Measurements from ENCODE around the gene ADK.
"Not testable (repeated sequence)": the region's sequence is repeated elsewhere in the genome, so short reads cannot be mapped to it uniquely, and the experiment has no call there.

Gene ADK

DNA sequence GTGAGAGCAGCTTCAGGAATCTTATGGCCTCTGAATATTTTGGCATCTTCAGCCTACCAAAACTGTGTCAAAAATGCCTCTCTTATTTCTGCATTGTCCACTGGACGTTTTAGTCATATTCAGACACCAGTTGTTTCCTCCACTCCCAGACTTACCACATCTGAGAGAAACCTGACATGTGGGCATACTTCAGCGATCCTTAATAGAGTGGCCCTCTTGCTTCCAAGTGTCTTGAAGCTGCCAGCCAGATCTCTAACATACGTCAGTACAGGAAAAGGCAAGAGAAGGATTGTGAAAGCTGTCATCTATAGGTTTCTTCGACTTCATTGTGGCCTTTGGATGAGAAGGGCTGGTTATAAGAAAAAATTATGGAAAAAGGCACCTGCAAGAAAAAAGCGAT is 376.6 kb downstream of the ADK start:
- DNase-seq (ENCODE audit: low read depth in 1 of 2, low spot score in 1 of 2), result not testable (repeated sequence)

DNA sequence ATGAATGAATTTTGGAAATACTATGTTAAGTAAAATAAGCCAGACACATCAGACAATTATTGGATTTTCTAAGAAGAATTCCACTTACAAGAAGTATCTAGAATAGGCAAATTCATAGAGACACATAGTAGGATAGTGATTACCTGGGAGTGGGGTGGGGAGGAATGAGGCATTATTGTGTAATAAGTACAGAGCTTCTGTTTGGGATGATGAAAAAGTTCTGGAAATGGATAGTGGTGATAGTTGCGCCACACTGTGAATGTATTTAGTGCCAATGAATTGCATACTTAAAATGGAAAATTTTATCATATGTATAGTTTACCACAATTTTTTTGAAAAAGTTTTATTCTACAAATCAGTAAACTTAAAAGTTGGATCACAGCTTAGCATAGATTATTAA is 378.2 kb downstream of the ADK start:
- no peak for DNase-seq (ENCODE audit: low read depth in 1 of 2, low spot score in 1 of 2)

DNA sequence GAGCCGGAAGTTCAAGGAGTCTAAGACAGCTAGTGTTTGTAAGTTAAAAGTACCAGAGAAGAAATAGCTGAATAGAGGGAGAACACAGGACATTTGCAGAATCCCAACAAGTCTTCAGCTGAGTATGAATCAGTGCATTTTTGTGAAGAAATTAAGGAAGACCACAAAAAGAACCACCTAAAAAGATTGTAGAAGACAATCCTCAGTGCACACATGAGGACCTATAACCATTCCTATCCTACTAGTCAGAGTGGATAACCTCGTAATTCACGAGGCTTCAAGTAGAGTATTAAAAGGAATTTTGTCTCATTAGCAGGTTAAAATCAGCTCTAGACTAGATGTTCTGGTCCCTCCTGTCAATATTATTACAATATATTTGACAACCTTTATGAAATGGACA is 380.0 kb downstream of the ADK start:
- DNase-seq (ENCODE audit: low read depth in 1 of 2, low spot score in 1 of 2), result no peak

DNA sequence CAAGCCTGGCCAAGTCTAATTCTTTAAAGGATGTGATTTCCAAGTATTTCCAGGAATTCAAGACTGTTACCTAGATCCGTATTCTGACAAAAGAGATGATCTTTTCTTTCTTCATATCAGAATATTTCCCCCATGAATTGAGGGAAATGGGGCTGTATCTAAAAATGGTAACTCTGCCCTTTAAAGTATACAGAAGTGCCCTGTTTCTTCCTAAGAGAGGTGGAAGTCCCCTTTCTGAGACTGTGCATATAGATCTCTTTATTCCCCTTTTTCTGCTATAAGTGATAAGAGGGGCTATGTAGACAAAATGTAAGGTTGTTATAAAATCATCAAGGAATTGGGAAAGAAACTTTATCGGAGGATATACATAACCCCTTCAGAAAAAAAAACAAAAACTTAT is 388.3 kb downstream of the ADK start:
- no peak for DNase-seq (ENCODE audit: low read depth in 1 of 2, low spot score in 1 of 2)

DNA sequence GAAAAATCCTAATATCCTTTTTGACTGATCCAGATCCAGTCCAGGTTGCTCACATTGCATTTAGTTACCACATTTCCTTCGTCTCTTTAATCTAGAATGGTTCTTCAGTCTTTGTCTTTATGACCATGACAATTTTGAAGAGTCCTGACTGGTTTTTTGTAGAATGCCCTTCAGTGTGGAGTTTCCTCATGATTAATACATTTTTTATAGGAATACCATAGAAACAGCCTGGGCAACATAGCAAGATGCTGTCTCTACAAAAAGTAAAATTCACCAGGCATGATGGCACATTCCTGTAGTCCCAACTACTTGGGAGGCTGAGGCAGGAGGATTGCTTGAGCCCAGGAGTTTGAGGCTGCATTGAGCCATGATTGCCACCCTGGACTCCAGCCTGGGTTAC is 390.4 kb downstream of the ADK start:
- DNase-seq (ENCODE audit: low read depth in 1 of 2, low spot score in 1 of 2), result no peak

DNA sequence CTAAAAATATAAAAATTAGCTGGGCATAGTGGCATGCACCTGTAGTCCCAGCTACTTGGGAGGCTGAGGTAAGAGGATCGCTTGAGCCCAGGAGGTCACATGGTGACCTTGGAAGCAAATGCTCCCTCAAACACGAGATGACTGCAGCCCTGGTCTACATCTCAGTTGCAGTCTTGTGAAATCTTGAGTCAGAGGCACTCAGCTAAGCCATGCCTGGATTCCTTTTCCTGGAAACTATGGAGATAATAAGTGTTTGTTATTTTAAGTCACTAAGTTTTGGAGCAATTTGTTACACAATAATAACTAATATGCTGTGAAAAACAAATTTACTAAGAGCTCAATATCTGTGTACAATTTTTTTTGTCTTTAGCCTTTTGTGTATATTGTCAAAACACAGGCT is 391.1 kb downstream of the ADK start:
- no peak for DNase-seq (ENCODE audit: low read depth in 1 of 2, low spot score in 1 of 2)

DNA sequence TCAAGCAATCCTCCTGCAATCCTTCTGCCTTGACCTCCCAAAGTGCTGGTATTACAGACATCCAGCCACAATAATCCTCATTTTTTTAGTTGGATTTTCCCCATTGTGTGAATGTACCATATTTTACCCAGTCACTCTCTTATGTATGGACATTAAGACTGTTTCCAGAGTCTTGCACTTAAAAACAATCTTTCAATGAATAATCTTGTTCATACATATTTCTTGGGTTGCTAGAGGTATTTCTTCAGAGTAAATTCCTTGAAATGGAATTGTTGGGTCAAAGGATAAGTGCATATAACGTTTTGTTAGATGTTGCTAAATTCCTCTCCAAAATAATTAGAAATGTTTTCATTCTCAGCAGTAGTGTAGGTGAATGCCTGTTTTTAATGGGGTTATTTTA is 392.3 kb downstream of the ADK start:
- no peak for DNase-seq (ENCODE audit: low read depth in 1 of 2, low spot score in 1 of 2)

DNA sequence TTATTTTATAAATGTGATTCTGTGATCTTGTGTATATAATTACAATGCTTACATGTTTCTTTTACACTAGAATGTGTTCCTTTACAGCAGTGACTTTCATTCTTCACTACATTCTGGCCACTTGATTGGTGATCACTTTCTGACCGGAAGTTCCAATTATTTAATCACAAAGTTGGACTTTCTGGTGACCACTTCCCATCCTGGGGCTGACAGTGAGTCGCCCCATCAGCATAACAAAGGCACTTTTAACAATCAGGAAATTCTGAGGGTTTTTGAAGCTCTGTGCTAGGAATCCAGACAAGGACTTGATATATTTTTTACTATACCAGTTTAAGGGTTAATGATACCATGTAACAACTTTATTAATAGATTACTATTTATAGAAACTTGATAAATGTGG is 393.1 kb downstream of the ADK start:
- no peak for DNase-seq (ENCODE audit: low read depth in 1 of 2, low spot score in 1 of 2)

DNA sequence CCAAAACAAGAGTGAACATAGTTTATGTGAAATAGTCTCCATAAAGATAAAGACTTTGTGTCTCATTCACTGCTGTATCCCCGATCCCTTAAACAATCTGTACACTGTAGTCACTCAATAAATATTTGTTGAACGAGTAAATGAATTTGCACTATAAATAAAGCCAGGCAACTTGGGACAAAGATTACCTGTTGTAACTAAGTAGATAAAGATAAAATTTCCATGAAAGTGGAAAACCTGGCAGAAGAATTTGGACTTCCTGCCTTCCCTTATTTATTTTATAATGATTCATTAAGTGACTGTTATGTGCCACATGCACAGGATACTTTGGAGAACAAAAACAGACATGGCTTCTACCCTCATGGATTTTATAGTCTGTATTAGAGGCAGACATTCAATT is 397.7 kb downstream of the ADK start:
- DNase-seq (ENCODE audit: low read depth in 1 of 2, low spot score in 1 of 2), result no peak

DNA sequence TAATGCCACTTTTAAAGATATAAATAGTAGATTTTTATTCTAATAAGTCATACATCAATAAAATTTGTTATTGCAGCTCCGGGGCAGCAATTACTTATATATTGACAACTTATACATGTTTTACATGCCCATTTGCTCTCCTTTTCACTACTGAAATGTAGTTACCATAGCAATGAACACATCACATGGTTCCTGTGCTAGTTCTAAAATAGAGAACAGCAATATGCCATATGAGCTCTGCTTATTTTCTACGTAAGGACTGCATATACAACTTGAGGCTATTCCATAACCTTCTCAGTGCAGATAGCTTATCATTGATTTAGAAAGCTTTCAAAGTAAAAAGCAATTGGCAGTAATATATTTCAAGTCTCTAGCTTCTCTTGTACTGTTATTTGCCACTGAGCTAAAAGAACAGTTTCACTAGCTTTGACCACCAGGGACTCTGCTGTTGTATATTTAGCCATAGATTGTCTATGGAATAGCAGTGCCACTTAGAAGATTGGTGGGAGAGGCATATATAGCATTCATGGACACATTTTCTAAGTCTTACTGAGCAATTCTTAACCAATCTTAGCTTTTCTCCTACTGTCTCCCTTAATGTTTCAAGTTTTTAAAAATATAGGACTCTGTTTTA is 405.2 kb downstream of the ADK start:
- DNase-seq (ENCODE audit: low read depth in 1 of 2, low spot score in 1 of 2), result no peak

DNA sequence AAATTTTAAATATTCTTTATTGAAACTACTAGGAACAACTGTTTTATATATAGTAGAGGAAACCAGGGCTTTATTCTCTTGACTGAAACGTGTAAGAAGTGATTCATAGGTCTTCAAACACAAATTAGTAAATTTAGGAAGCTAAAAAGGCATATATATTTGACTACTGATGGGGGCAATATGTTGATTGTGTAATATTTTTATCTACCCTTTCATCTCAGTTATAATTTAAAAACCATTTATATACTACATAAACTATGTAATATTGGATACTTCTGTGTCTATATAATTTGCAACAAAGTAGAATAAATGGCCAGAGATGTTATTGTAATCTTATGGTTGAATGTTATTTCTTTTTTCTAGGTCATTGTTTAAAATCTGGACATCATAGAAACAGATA is 406.1 kb downstream of the ADK start:
- no peak for DNase-seq (ENCODE audit: low read depth in 1 of 2, low spot score in 1 of 2)

DNA sequence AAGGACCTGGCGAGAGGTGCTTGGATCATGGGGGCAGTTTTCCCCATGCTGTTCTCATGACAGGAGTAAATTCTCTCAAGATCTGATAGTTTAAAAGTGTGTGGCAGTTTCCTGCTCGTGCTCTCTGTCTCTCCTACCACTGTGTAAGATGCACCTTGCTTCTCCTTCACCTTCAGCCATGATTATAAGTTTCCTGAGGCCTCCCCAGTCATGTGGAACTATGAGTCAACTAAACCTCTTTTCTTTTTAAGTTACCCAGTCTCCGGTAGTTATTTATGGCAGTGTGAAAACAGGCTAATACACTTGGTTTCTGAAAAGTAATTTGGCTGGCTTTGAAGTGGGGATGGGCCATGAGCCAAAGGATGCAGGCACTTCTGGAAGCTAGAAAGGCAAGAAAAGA is 407.4 kb downstream of the ADK start:
- DNase-seq (ENCODE audit: low read depth in 1 of 2, low spot score in 1 of 2), result no peak

DNA sequence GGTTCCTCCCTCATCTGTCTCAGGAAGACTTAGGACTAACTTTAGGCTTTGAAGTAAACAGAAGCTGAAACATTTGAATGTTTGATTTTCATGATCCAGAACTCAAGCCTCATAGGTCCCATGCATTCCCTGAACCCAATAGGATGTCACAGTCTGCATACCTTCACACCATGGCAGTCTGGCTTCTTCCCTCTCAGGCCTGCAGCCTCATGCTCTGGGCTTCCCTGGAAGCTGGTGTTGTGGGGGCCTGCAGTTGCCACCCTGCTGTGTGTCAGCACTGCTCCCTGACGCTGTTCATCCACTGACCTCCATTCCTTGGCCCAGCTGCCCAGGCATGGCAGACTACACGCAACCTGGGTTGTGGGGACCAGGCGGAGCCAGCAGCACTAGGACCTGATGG is 407.9 kb downstream of the ADK start:
- no peak for DNase-seq (ENCODE audit: low read depth in 1 of 2, low spot score in 1 of 2)

DNA sequence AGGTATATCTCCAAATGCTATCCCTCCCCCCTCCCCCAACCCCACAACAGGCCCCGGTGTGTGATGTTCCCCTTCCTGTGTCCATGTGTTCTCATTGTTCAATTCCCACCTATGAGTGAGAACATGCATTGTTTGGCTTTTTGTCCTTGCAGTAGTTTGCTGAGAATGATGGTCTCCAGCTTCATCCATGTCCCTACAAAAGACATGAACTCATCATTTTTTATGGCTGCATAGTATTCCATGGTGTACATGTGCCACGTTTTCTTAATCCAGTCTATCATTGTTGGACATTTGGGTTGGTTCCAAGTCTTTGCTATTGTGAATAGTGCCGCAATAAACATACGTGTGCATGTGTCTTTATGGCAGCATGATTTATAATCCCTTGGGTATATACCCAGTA is 417.9 kb downstream of the ADK start:
- not testable (repeated sequence) for DNase-seq (ENCODE audit: low read depth in 1 of 2, low spot score in 1 of 2)

DNA sequence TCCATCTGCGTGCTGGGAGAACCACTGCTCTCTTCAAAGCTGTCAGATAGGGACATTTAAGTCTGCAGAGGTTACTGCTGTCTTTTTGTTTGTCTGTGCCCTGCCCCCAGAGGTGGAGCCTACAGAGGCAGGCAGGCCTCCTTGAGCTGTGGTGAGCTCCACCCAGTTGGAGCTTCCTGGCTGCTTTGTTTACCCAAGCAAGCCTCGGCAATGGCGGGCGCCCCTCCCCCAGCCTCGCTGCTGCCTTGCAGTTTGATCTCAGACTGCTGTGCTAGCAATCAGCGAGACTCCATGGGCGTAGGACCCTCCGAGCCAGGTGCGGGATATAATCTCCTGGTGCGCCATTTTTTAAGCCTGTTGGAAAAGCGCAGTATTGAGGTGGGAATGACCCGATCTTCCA is 422.5 kb downstream of the ADK start:
- not testable (repeated sequence) for DNase-seq (ENCODE audit: low read depth in 1 of 2, low spot score in 1 of 2)

DNA sequence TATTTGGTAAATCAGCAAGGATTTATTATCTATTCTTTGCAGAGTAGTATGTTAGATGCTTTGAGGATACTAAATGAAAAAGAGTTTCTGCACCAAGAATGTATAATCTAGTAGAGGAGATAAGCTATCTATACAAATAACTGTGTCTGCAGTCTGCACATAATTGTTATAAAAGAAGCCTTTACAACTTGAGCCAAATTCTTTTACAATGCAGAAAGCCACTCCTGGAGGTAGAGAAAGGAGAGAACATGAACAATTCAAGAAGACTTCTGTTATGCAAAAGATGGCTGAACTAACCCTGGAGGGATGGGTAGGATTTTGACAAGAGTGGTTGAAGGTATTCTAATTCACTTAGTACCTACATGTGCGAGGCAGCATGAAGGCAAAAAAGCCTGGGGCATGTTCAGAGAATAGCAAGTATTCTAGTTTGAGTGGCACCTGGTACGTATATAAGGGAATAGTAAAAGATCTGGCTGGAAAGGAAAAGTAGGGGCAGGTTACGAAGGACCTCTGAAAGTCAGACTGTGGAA is 424.2 kb downstream of the ADK start:
- DNase-seq (ENCODE audit: low read depth in 1 of 2, low spot score in 1 of 2), result no peak

DNA sequence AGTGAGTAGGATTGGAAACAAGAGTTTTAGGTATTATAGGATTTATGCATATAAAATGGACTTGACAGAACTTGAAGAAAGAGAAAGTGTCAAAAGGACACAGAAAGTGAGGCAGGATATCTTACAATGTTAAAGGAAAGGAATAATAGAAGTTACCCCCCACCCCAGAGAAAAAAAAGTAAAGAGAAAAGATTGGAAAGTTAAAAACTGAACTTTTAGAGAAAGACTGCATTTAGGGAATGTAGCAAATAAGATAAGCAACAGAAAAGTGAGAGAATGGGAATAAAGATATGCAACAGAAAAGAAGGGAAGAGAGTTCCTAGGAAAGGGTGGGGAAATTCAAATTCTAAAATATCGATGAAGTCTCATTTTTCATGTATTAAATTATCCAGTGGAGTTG is 424.9 kb downstream of the ADK start:
- DNase-seq (ENCODE audit: low read depth in 1 of 2, low spot score in 1 of 2), result no peak

DNA sequence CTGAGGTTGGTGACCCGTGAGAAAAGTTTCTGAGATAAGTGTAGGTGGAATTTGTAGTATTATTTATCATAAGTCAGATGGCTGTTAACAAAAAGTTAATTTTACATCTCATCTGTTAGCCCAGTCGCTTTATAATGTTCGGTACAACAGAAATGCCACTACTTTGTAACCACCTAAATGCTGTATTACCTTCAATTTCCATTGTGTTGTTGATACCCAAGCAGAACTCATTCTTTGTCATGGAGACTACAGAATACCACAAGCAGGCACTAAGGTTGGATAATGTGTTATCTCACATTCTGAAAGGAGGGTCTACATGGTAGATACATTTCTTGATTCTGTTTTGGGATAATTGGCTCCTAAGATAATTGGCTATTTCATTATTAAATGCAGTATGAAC is 425.6 kb downstream of the ADK start:
- DNase-seq (ENCODE audit: low read depth in 1 of 2, low spot score in 1 of 2), result no peak

DNA sequence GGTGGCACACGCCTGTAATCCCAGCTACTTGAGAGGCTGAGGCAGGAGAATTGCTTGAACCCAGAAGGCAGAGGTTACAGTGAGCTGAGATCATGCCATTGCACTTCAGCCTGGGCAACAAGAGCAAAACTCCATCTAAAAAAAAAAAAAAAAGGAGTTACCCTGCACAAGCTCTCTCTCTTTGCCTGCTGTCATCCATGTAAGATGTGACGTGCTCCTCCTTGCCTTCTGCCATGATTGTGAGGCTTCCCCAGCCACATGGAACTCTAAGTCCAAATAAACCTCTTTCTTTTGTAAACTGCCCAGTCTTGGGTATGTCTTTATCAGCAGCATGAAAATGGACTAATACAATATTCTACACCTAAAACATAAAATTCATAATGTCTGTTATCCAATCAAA is 429.4 kb downstream of the ADK start:
- DNase-seq (ENCODE audit: low read depth in 1 of 2, low spot score in 1 of 2), result not testable (repeated sequence)

DNA sequence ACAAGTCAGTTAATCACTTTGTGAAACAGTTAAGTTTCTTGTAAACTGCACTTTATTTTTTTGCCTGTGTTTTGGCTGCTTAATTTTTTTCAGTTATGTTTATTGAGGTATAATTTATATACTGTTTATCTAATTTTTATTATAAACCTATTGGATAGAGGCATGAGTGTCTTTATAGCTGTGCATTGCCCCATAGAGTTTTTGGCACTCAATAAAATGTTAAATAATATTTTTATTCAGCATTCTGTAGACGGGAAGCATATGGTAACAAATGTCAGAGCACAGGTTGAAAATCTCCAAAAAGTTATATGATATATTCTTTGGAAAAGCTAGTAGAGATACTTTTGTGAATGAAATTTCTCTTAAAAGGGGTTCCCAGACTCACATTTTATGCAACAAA is 431.5 kb downstream of the ADK start:
- DNase-seq (ENCODE audit: low read depth in 1 of 2, low spot score in 1 of 2), result no peak

DNA sequence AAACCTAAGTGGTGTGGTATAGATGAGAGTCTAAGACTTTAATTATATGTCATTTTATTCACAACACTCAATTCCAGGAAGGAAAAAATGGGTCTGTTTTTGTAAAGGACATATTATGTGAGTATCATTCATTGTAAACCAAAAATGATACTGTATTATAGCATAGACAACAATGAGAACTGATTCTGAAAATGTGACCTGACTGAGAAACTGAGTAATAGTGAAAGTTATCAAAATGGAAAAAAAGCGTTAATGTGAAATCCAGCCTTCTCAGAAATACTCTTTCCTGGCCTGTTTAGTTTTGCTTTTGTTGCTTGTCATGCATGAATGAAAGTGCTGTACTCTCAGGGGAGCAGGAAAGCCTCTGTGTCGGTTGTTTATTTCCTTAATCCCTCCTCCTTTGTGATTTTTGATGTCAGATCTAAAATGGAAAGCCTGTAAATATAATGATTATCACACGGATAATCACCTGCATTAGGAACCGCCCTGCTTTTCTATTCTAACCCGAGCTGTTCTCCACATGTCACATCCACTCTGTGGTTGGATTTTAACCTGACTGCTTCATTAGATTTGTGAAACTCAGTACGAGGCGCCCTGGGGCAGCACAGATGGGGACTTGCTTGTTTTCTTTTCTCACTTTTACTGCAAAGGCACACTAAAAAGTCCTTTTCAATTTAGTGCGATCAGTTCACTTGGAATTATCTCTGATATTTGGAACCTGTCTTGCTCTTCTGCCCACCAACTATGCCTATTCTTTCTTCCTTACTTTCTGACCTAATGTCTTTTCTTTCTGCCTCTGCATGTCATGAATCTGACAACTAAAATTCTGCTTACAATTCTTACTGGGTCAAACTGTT is 434.4 kb downstream of the ADK start:
- DNase-seq (ENCODE audit: low read depth in 1 of 2, low spot score in 1 of 2), result peak in 1 of 2 donors; percentile 15

DNA sequence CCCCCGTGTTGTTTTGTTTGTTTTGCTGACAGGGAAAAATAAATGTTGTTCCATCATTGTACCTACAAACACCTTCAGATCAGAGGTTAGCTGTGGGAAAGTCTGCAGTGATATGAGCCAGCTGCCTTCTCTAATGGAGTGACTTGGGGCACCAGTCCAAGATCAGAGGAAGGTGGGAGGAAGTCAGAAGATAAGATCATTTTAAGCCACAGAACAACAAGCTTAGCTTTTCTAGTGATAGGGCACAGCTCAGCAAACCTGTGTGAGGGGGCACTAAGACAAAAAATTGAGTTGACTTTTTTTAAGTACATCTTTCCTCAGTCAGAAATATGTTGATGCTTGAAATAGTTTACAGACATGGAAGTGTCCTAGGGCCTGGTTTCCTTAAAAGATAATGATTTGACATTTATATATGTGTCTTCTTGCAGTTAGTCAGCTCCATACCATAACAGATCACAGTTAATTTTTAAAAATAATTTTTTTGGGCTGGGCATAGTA is 435.1 kb downstream of the ADK start:
- peak in 1 of 2 donors; percentile 24 for DNase-seq (ENCODE audit: low read depth in 1 of 2, low spot score in 1 of 2)

Data from activated T-helper 1 cell treated with anti-CD3 and anti-CD28 coated beads, Interleukin-2, amount 50 U/mL, for 16 hours (primary cell).